IMR-90 (cell line): ENCODE data around the gene PTPMT1.

ENCODE experiments used
- BHLHE40 ChIP-seq: fragments of 150-350 bp; IDR thresholded peaks from 2 replicates; pipeline ENCODE4 v1.6.1; 2016; ENCODE audit warnings: mild to moderate bottlenecking, low read depth, low read length
- CEBPB ChIP-seq: IDR thresholded peaks from 2 replicates; pipeline ENCODE4 v1.6.1; 2012; ENCODE audit warnings: low read depth, low read length, improper control_type of control experiment
- ELK1 ChIP-seq: fragments of 150-350 bp; IDR thresholded peaks from 2 replicates; pipeline ENCODE4 v1.6.1; 2016; ENCODE audit warnings: low read depth, mild to moderate bottlenecking, low read length, moderate library complexity, borderline replicate concordance
- POLR2A ChIP-seq: IDR thresholded peaks from 2 replicates; pipeline ENCODE4 v1.6.1; 2012; ENCODE audit warnings: mild to moderate bottlenecking, low read depth, low read length
- RCOR1 ChIP-seq: IDR thresholded peaks from 2 replicates; pipeline ENCODE4 v1.6.1; 2012; ENCODE audit warnings: mild to moderate bottlenecking, low read length, improper control_type of control experiment; ENCODE audit not compliant: insufficient replicate concordance

- TF ChIP-seq RCOR1 (no peak), ELK1 (no peak), POLR2A (no peak), CEBPB (no peak), BHLHE40 (no peak)
Measured at GRCh38 chr11:47531666-47532065, 33.7 kb upstream of the PTPMT1 start.
